Gastrocnemius medialis (tissue), 4 donors: Measurements from ENCODE around the gene ARHGAP15. TPM values are rescaled to one million over a fixed set of nuclear protein-coding genes. Genes with fewer than 3 reads are reported as not detected.

Experiments
- ATAC-seq, 2 donors: fragments of 150-250 bp; one replicate each; pipeline ENCODE4 v1.9.1; 2016
- DNase-seq, 2 donors: peaks; one replicate each; pipeline ENCODE4 v3.0.0-alpha.2; 2019
- H3K27ac ChIP-seq, 4 donors: fragments of 200-600 bp; sonication (generic); 1 replicate in 1 of 4; 2 replicates in 3 of 4; pipeline ENCODE4 v1.5.1; 2016 to 2018; ENCODE audit warnings: mild to moderate bottlenecking in 2 of 4, moderate library complexity in 1 of 4
- H3K27me3 ChIP-seq, 3 donors: fragments of 200-600 bp; sonication (generic) in 2 of 3; 1 replicate in 1 of 3; 2 replicates in 2 of 3; pipeline versions ENCODE4 v1.5.1 to v1.6.0; 2016 to 2019; ENCODE audit warnings: mild to moderate bottlenecking in 1 of 3, moderate library complexity in 1 of 3
- H3K36me3 ChIP-seq, 2 donors: fragments of 200-600 bp; sonication (generic) in 1 of 2; one replicate each; pipeline ENCODE4 v1.5.1; 2017 to 2018
- H3K4me1 ChIP-seq, 2 donors: fragments of 200-600 bp; sonication (generic) in 1 of 2; one replicate each; pipeline ENCODE4 v1.5.1; 2016 to 2017; ENCODE audit warnings: mild to moderate bottlenecking in 2 of 2
- H3K4me3 ChIP-seq, 4 donors: fragments of 200-600 bp; sonication (generic) in 3 of 4; 1 replicate in 1 of 4; 2 replicates in 3 of 4; pipeline ENCODE4 v1.5.1; 2016 to 2019; ENCODE audit warnings: mild to moderate bottlenecking in 2 of 4
- H3K9me3 ChIP-seq, 3 donors: fragments of 200-600 bp; sonication (generic) in 2 of 3; 1 replicate in 1 of 3; 2 replicates in 2 of 3; pipeline ENCODE4 v1.5.1; 2016 to 2019
- CTCF ChIP-seq, 5 experiments: fragments of 450-650 bp in 3 of 5; fragments of 200-600 bp in 2 of 5; sonication (generic) in 2 of 5; IDR thresholded peaks in 4 of 5; conservative IDR thresholded peaks in 1 of 5; 1 replicate in 4 of 5; 2 replicates in 1 of 5; pipeline ENCODE4 v1.5.1; 2016 to 2019; ENCODE audit warnings: antibody characterized with exemption in 5 of 5, mild to moderate bottlenecking in 3 of 5, moderate library complexity in 3 of 5
- POLR2A ChIP-seq, 2 donors: fragments of 450-650 bp; IDR thresholded peaks; one replicate each; pipeline ENCODE4 v1.6.1; 2017; ENCODE audit warnings: antibody characterized with exemption in 2 of 2, mild to moderate bottlenecking in 2 of 2, moderate library complexity in 2 of 2
- in situ Hi-C, 4 donors: fragments of 200-750 bp; cut with MboI; loops; one replicate each; pipeline versions ENCODE4 v1.15.0 to v1.8.0; 2017; ENCODE audit warnings: low sequenced_read_pairs in 4 of 4
- intact Hi-C: fragments of 100-400 bp; cut with DNase I; formaldehyde crosslinking; loops from one replicate; pipeline ENCODE4 v1.15.1; 2023; ENCODE audit warnings: low total_unique reads
- total RNA-seq, 4 donors: library from RNA; depleted of rRNA; stranded (reverse); fragments of >200 nt; gene quantifications; one replicate each; pipeline versions ENCODE4 v1.1.0 to v1.2.3, GENCODE V29; 2016

The ARHGAP15 gene
- total RNA-seq, 4 donors from 2014 or later: 1.2 to 3.2 (median 1.3) TPM; not detected in 1

GRCh38 chr2:143477714-143478443 lies 348.7 kb downstream of the ARHGAP15 start:
- TF ChIP-seq POLR2A (IDR thresholded peaks at IDR 0.05): no peak
- TF ChIP-seq CTCF (IDR thresholded peaks at IDR 0.05 in 4 of 5, conservative IDR thresholded peaks at IDR 0.05 in 1 of 5): no peak
- in situ Hi-C loops: no loop called here
- H3K27me3 ChIP-seq: no peaks in the 10 kb centered on the region
- ATAC-seq (no peak), DNase-seq (no peak)
- H3K27ac ChIP-seq: no peak overlapping the region
- H3K4me1 ChIP-seq: peaks cover 0 to 6% of the 10 kb centered on the region in 2 donors
- intact Hi-C loops: no loop called here
- no peaks in the 10 kb centered on the region for H3K36me3 ChIP-seq
- H3K4me3 ChIP-seq: no peak overlapping the region
- H3K9me3 ChIP-seq: no peaks in the 10 kb centered on the region

GRCh38 chr2:143480086-143480485 lies 350.9 kb downstream of the ARHGAP15 start:
- intact Hi-C loops: no loop called here
- peak overlapping the region; percentile 42 to 68 (median 54) for H3K27ac ChIP-seq
- TF ChIP-seq CTCF (IDR thresholded peaks at IDR 0.05 in 4 of 5, conservative IDR thresholded peaks at IDR 0.05 in 1 of 5) (no peak), POLR2A (IDR thresholded peaks at IDR 0.05) (no peak)
- H3K4me1 ChIP-seq: peaks cover 0 to 6% of the 10 kb centered on the region in 2 donors
- in situ Hi-C loops: no loop called here
- H3K9me3 ChIP-seq: no peaks in the 10 kb centered on the region
- no peak for DNase-seq
- H3K36me3 ChIP-seq: no peaks in the 10 kb centered on the region
- no peaks in the 10 kb centered on the region for H3K27me3 ChIP-seq
- no peak for ATAC-seq
- H3K4me3 ChIP-seq: no peak overlapping the region

- Histone ChIP-seq H3K36me3 (no peaks in the 10 kb centered on the region), H3K4me3 (no peak overlapping the region), H3K27me3 (no peaks in the 10 kb centered on the region), H3K9me3 (no peaks in the 10 kb centered on the region), H3K27ac (peak overlapping the region; percentile 42 to 68 (median 54)), H3K4me1 (peaks cover 0 to 6% of the 10 kb centered on the region in 2 donors)
- intact Hi-C loops (no loop called here), in situ Hi-C loops (no loop called here)
- ATAC-seq: peak; percentile 25 to 30
- TF ChIP-seq POLR2A (IDR thresholded peaks at IDR 0.05): no peak
- no peak for TF ChIP-seq CTCF (IDR thresholded peaks at IDR 0.05 in 4 of 5, conservative IDR thresholded peaks at IDR 0.05 in 1 of 5)
- DNase-seq: no peak
Measured at GRCh38 chr2:143480601-143481236, 351.5 kb downstream of the ARHGAP15 start.

- no peak overlapping the region for H3K4me3 ChIP-seq
- peak; percentile 65 to 74 for ATAC-seq
- H3K9me3 ChIP-seq: no peaks in the 10 kb centered on the region
- TF ChIP-seq POLR2A (IDR thresholded peaks at IDR 0.05): no peak
- no peaks in the 10 kb centered on the region for H3K27me3 ChIP-seq
- peak overlapping the region; percentile 42 to 68 (median 54) for H3K27ac ChIP-seq
- H3K4me1 ChIP-seq: peaks cover 0 to 6% of the 10 kb centered on the region in 2 donors
- H3K36me3 ChIP-seq: no peaks in the 10 kb centered on the region
- in situ Hi-C loops (no loop called here), intact Hi-C loops (no loop called here)
- DNase-seq: peak; percentile 9 to 15
Measured at GRCh38 chr2:143481237-143481623, 352.0 kb downstream of the ARHGAP15 start.

- ATAC-seq (no peak), DNase-seq (no peak)
- no peak overlapping the region for H3K4me3 ChIP-seq
- peak overlapping the region; percentile 34 to 68 (median 45) for H3K27ac ChIP-seq
- H3K36me3 ChIP-seq: no peaks in the 10 kb centered on the region
- TF ChIP-seq POLR2A (IDR thresholded peaks at IDR 0.05) (no peak), CTCF (IDR thresholded peaks at IDR 0.05 in 4 of 5, conservative IDR thresholded peaks at IDR 0.05 in 1 of 5) (no peak)
- H3K9me3 ChIP-seq: no peaks in the 10 kb centered on the region
- intact Hi-C loops: no loop called here
- H3K4me1 ChIP-seq: peaks cover 0 to 6% of the 10 kb centered on the region in 2 donors
- H3K27me3 ChIP-seq: no peaks in the 10 kb centered on the region
- in situ Hi-C loops: no loop called here
Measured at GRCh38 chr2:143481733-143482132, 352.5 kb downstream of the ARHGAP15 start.
